ENCODE measurements around the gene PDE4D. TPM values are rescaled to one million over a fixed set of nuclear protein-coding genes. Genes with fewer than 3 reads are reported as not detected.

The PDE4D gene
- total RNA-seq, 1 donor = 27.7 TPM

- DNase-seq (ENCODE audit: low read depth in 2 of 3, low spot score in 2 of 3) = no peak
These were observed 755.0 kb downstream of the PDE4D start for GRCh38 chr5:59138509-59138908.

GRCh38 chr5:59137846-59138245 lies 755.7 kb downstream of the PDE4D start:
- no peak for DNase-seq (ENCODE audit: low read depth in 2 of 3, low spot score in 2 of 3)

GRCh38 chr5:59136549-59136948 lies 757.0 kb downstream of the PDE4D start:
- DNase-seq (ENCODE audit: low read depth in 2 of 3, low spot score in 2 of 3) = no peak

- DNase-seq (ENCODE audit: low read depth in 2 of 3, low spot score in 2 of 3) = no peak
These were observed 758.9 kb downstream of the PDE4D start for GRCh38 chr5:59134471-59135163.

- DNase-seq (ENCODE audit: low read depth in 2 of 3, low spot score in 2 of 3) = no peak
These were observed 759.7 kb downstream of the PDE4D start for GRCh38 chr5:59133764-59134261.

GRCh38 chr5:59132131-59132530 lies 761.4 kb downstream of the PDE4D start:
- DNase-seq (ENCODE audit: low read depth in 2 of 3, low spot score in 2 of 3) = no peak

GRCh38 chr5:59130431-59130830 lies 763.1 kb downstream of the PDE4D start:
- no peak for DNase-seq (ENCODE audit: low read depth in 2 of 3, low spot score in 2 of 3)

- DNase-seq (ENCODE audit: low read depth in 2 of 3, low spot score in 2 of 3) = no peak
These were observed 764.8 kb downstream of the PDE4D start for GRCh38 chr5:59128646-59129290.

- DNase-seq (ENCODE audit: low read depth in 2 of 3, low spot score in 2 of 3) = peak in 1 of 3 donors; percentile 44
These were observed 766.6 kb downstream of the PDE4D start for GRCh38 chr5:59126708-59127573.

- DNase-seq (ENCODE audit: low read depth in 2 of 3, low spot score in 2 of 3) = no peak
These were observed 767.4 kb downstream of the PDE4D start for GRCh38 chr5:59126016-59126707.

- DNase-seq (ENCODE audit: low read depth in 2 of 3, low spot score in 2 of 3) = no peak
These were observed 768.2 kb downstream of the PDE4D start for GRCh38 chr5:59125011-59125961.

GRCh38 chr5:59123595-59124561 lies 769.6 kb downstream of the PDE4D start:
- no peak for DNase-seq (ENCODE audit: low read depth in 2 of 3, low spot score in 2 of 3)

- no peak for DNase-seq (ENCODE audit: low read depth in 2 of 3, low spot score in 2 of 3)
These were observed 774.0 kb downstream of the PDE4D start for GRCh38 chr5:59119480-59119879.

- DNase-seq (ENCODE audit: low read depth in 2 of 3, low spot score in 2 of 3) = no peak
These were observed 776.2 kb downstream of the PDE4D start for GRCh38 chr5:59117320-59117719.

GRCh38 chr5:59116231-59116865 lies 777.2 kb downstream of the PDE4D start:
- no peak for DNase-seq (ENCODE audit: low read depth in 2 of 3, low spot score in 2 of 3)

GRCh38 chr5:59115345-59115744 lies 778.2 kb downstream of the PDE4D start:
- DNase-seq (ENCODE audit: low read depth in 2 of 3, low spot score in 2 of 3) = no peak

GRCh38 chr5:59109383-59109782 lies 784.1 kb downstream of the PDE4D start:
- DNase-seq (ENCODE audit: low read depth in 2 of 3, low spot score in 2 of 3) = no peak

GRCh38 chr5:59107692-59108091 lies 785.8 kb downstream of the PDE4D start:
- DNase-seq (ENCODE audit: low read depth in 2 of 3, low spot score in 2 of 3) = no peak
